Neural progenitor cell (in vitro differentiated cells): ENCODE results near the gene C9. TPM values are rescaled to one million over a fixed set of nuclear protein-coding genes. Genes with fewer than 3 reads are reported as not detected.

Experiments
- DNase-seq: peaks from one replicate; pipeline ENCODE4 v3.0.0-alpha.2; 2016; ENCODE audit warnings: low spot score
- H2AFZ ChIP-seq: fragments of 200-600 bp; sonication (generic); replicated peaks from 2 replicates; pipeline ENCODE4 v1.6.1; 2016; ENCODE audit warnings: antibody characterized with exemption
- H3F3A ChIP-seq: fragments of 200-600 bp; sonication (generic); 2 replicates; pipeline ENCODE4 v1.6.1; 2016; ENCODE audit warnings: antibody characterized with exemption, low read depth
- H3K27ac ChIP-seq: fragments of 200-600 bp; sonication (generic); 2 replicates; pipeline ENCODE4 v1.5.1; 2016; ENCODE audit warnings: mild to moderate bottlenecking
- H3K27me3 ChIP-seq: fragments of 200-600 bp; sonication (generic); 2 replicates; pipeline ENCODE4 v1.6.1; 2016; ENCODE audit warnings: mild to moderate bottlenecking, moderate library complexity
- H3K36me3 ChIP-seq: fragments of 200-600 bp; sonication (generic); 2 replicates; pipeline ENCODE4 v1.5.1; 2016
- H3K4me1 ChIP-seq: fragments of 200-600 bp; sonication (generic); 2 replicates; pipeline ENCODE4 v1.6.1; 2016; ENCODE audit warnings: mixed run types
- H3K4me2 ChIP-seq: fragments of 200-600 bp; sonication (generic); 2 replicates; pipeline ENCODE4 v1.6.1; 2016
- H3K4me3 ChIP-seq: fragments of 200-600 bp; sonication (generic); 2 replicates; pipeline ENCODE4 v1.5.1; 2016
- H3K79me2 ChIP-seq: fragments of 200-600 bp; sonication (generic); 2 replicates; pipeline ENCODE4 v1.6.1; 2016; ENCODE audit warnings: low read depth
- H3K9ac ChIP-seq: fragments of 200-600 bp; sonication (generic); 2 replicates; pipeline ENCODE4 v1.6.1; 2016
- H3K9me3 ChIP-seq: fragments of 200-600 bp; sonication (generic); 2 replicates; pipeline ENCODE4 v1.5.1; 2016; ENCODE audit warnings: low read depth
- H4K20me1 ChIP-seq: fragments of 200-600 bp; sonication (generic); 2 replicates; pipeline ENCODE4 v1.6.1; 2016; ENCODE audit warnings: low read depth
- H3K27ac Mint-ChIP-seq: 3 replicates; pipeline ENCODE4 v1.8.0; 2021; ENCODE audit warnings: mixed read lengths
- H3K27me3 Mint-ChIP-seq: 2 replicates; pipeline ENCODE4 v1.8.0; 2022; ENCODE audit warnings: low read depth, mild to moderate bottlenecking, inconsistent platforms, moderate library complexity, mixed read lengths; ENCODE audit not compliant: insufficient read depth
- H3K36me3 Mint-ChIP-seq: 3 replicates; pipeline ENCODE4 v1.8.0; 2021; ENCODE audit warnings: mixed read lengths
- H3K4me1 Mint-ChIP-seq: 3 replicates; pipeline ENCODE4 v1.8.0; 2021; ENCODE audit warnings: mixed read lengths
- H3K4me3 Mint-ChIP-seq: 3 replicates; pipeline ENCODE4 v1.8.0; 2021; ENCODE audit warnings: mild to moderate bottlenecking, moderate library complexity, mixed read lengths
- H3K9me3 Mint-ChIP-seq: 3 replicates; pipeline ENCODE4 v1.8.0; 2020; ENCODE audit warnings: mixed read lengths
- EZH2 ChIP-seq: fragments of 200-600 bp; sonication (generic); IDR thresholded peaks from 2 replicates; pipeline ENCODE4 v1.6.1; 2017; ENCODE audit warnings: antibody characterized with exemption, mild to moderate bottlenecking, moderate library complexity
- EZH2phosphoT487 ChIP-seq: fragments of 200-600 bp; sonication (generic); IDR thresholded peaks from 2 replicates; pipeline ENCODE4 v1.6.1; 2017; ENCODE audit warnings: antibody characterized with exemption
- total RNA-seq: library from RNA; depleted of rRNA; stranded (reverse); fragments of >200 nt; gene quantifications from 2 replicates; pipeline ENCODE4 v1.2.3, GENCODE V29; 2015; ENCODE audit warnings: low replicate concordance
- TF ChIP-seq, protein P1 (sequence below): fragments of 200-600 bp; sonication (generic); IDR thresholded peaks from 2 replicates; pipeline ENCODE4 v1.5.1; 2017; ENCODE audit warnings: antibody characterized with exemption, mild to moderate bottlenecking

The C9 gene
- total RNA-seq, 1 donor from 2014 or later = not detected

DNA sequence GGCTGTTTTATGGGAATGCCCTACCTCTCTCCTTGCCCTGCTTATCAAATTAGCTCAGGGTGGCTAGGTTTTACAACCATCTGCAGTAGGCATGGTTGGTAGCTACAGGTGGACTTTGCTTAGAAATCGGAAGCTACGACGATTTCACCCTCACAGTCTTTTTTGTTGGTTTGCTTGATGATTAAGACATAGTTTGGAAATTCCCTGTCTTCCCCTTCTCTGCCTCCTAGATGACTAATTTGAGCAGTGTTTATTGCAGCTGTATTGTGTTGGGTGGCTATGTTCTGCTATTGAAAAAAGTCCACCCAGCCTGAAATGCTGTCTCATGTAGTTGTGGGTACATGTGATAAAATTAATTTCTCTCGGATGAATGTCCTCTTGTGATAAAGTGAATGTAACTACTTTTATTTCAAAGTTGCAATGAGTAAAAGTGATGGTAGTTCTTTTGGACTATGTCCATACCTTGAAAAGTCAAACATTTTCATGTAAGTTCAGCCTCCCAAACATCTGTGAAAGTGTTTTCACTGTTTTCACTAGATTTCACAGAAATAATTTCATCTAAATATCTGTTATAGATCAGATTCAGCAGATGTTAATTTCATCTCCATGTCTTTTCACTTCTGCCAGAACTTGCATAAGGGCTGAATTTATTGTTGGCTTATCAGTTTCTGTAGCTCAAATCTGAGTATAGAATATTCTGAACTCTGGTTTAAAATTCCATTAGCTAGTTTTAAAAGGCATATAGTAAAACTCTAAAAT is 107.6 kb downstream of the C9 start:
- no peak overlapping the region for H3K9ac ChIP-seq
- H3K27ac ChIP-seq = no peak overlapping the region
- TF ChIP-seq EZH2 (no peak), EZH2phosphoT487 (no peak)
- TF ChIP-seq, protein P1, sequence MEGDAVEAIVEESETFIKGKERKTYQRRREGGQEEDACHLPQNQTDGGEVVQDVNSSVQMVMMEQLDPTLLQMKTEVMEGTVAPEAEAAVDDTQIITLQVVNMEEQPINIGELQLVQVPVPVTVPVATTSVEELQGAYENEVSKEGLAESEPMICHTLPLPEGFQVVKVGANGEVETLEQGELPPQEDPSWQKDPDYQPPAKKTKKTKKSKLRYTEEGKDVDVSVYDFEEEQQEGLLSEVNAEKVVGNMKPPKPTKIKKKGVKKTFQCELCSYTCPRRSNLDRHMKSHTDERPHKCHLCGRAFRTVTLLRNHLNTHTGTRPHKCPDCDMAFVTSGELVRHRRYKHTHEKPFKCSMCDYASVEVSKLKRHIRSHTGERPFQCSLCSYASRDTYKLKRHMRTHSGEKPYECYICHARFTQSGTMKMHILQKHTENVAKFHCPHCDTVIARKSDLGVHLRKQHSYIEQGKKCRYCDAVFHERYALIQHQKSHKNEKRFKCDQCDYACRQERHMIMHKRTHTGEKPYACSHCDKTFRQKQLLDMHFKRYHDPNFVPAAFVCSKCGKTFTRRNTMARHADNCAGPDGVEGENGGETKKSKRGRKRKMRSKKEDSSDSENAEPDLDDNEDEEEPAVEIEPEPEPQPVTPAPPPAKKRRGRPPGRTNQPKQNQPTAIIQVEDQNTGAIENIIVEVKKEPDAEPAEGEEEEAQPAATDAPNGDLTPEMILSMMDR = no peak
- no peaks in the 10 kb centered on the region for H3K36me3 ChIP-seq
- H3K9me3 Mint-ChIP-seq = no peaks in the 10 kb centered on the region
- no peak overlapping the region for H3K27ac Mint-ChIP-seq
- H3F3A ChIP-seq = no peaks in the 10 kb centered on the region
- no peaks in the 10 kb centered on the region for H3K9me3 ChIP-seq
- no peaks in the 10 kb centered on the region for H3K79me2 ChIP-seq
- H3K4me3 Mint-ChIP-seq = no peak overlapping the region
- no peak for DNase-seq
- H3K4me2 ChIP-seq = no peak overlapping the region
- no peaks in the 10 kb centered on the region for H3K4me1 ChIP-seq
- no peaks in the 10 kb centered on the region for H3K36me3 Mint-ChIP-seq
- H3K27me3 Mint-ChIP-seq = no peaks in the 10 kb centered on the region
- H4K20me1 ChIP-seq = no peaks in the 10 kb centered on the region
- H3K4me3 ChIP-seq = no peak overlapping the region
- H3K27me3 ChIP-seq = no peaks in the 10 kb centered on the region
- no peaks in the 10 kb centered on the region for H3K4me1 Mint-ChIP-seq
- H2AFZ ChIP-seq = no peak overlapping the region

DNA sequence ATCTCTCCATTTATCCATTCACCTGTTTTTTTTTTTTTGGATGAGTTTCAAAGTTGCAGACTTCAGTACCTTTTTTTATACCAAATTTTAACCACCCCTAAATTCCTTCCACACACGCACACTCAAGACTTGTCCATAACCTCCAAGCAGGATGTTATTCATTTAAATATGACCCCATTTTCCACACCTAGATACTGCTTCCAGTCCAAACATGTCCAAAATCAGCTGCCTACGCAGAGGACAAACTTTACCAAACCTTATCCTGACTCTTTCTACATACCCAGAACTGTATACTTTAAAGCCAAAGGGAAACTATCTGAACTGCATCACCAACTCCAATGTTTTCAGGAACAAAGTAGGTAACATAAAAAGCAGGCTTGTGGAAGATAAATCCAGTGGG is 108.9 kb downstream of the C9 start:
- Histone ChIP-seq H4K20me1 (no peaks in the 10 kb centered on the region), H3K9ac (no peak overlapping the region), H3K4me1 (no peaks in the 10 kb centered on the region), H3K4me3 (no peak overlapping the region), H3K79me2 (no peaks in the 10 kb centered on the region), H2AFZ (no peak overlapping the region), H3K4me2 (no peak overlapping the region), H3F3A (no peaks in the 10 kb centered on the region), H3K27ac (no peak overlapping the region), H3K9me3 (no peaks in the 10 kb centered on the region), H3K27me3 (no peaks in the 10 kb centered on the region), H3K36me3 (no peaks in the 10 kb centered on the region)
- TF ChIP-seq EZH2phosphoT487 (no peak), EZH2 (no peak)
- TF ChIP-seq, protein P1 = no peak
- DNase-seq = no peak
- H3K36me3 Mint-ChIP-seq = no peaks in the 10 kb centered on the region
- no peaks in the 10 kb centered on the region for H3K4me1 Mint-ChIP-seq
- no peak overlapping the region for H3K4me3 Mint-ChIP-seq
- H3K27me3 Mint-ChIP-seq = no peaks in the 10 kb centered on the region
- H3K9me3 Mint-ChIP-seq = no peaks in the 10 kb centered on the region
- no peak overlapping the region for H3K27ac Mint-ChIP-seq

DNA sequence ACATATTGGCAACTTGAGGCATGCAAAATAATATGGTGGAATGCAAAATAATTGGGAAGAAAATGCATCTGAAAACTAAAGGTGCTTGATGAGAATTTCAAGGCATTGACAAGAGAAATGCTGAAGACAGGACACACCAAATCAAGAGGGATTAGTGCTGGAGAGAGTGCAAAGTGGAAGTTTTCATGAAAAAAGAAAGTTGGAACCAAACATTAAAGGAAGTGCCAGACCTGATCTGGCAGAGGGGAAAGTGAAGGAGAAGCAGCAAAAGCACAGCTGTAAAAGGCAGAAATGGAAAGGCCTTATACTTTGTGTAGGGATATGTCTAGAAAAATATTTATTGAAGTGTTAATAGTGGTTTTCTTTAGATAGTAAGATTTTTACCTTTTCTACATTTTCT is 109.6 kb downstream of the C9 start:
- Histone ChIP-seq H4K20me1 (no peaks in the 10 kb centered on the region), H3K79me2 (no peaks in the 10 kb centered on the region), H3K4me3 (no peak overlapping the region), H3F3A (no peaks in the 10 kb centered on the region), H2AFZ (no peak overlapping the region), H3K4me1 (no peaks in the 10 kb centered on the region), H3K4me2 (no peak overlapping the region), H3K27ac (no peak overlapping the region), H3K27me3 (no peaks in the 10 kb centered on the region), H3K9me3 (no peaks in the 10 kb centered on the region), H3K36me3 (no peaks in the 10 kb centered on the region), H3K9ac (no peak overlapping the region)
- no peaks in the 10 kb centered on the region for H3K27me3 Mint-ChIP-seq
- no peaks in the 10 kb centered on the region for H3K9me3 Mint-ChIP-seq
- TF ChIP-seq, protein P1 = no peak
- TF ChIP-seq EZH2 = no peak
- TF ChIP-seq EZH2phosphoT487 = no peak
- H3K4me3 Mint-ChIP-seq = no peak overlapping the region
- no peaks in the 10 kb centered on the region for H3K4me1 Mint-ChIP-seq
- no peaks in the 10 kb centered on the region for H3K36me3 Mint-ChIP-seq
- DNase-seq = no peak
- H3K27ac Mint-ChIP-seq = no peak overlapping the region
